Measurements from ENCODE around the gene SKIDA1.

The SKIDA1 gene

DNA sequence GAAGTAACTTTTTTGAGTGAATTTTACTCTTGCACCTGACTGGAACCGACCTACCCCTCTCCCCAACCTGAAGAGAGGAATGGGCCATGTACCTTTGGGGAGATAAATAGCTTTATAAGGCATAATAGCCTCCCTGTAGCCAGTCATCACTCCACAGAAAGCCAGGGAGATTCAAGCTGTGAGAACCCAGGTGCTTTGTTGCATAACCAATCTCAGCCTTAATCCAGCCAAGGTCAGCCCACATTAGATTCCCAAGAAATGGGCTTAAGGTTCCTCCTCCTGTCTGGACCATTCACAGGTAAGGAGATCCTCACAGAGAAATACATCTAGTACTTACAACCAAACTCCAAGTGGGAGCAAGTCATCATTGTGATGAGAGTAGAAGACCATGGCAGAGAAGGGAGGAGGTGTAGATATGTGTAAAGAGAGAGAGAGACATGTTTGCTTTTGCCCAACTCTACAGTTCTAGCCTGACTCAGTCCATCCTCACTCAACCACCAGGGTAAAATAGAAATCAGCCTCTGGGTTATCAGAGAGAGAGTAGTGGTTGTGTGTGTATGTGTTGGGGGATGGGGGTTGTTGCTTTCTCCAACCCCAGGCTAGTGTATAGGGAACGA, 23.6 kb downstream of the SKIDA1 start:
- no peak for DNase-seq (ENCODE audit: low spot score)

DNA sequence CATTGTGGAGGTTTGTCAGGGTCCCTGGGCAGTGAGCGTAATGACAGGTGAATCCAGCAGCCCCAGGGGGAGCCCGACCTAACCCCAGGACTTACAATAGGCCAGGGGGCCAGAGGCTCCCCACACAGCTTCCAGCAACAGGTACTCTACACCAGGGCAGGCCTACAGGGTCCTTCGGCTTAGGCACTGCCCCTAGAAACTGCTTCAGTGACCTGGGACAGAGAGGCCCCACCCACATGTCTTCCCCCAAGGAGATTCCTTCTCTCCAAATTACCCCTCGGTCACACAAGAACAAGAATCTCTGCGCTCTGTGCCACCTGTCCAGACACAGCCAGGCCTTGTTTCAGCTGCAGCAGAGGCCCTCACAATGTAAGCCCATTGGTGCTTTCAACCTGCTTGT, 24.4 kb downstream of the SKIDA1 start:
- no peak for DNase-seq (ENCODE audit: low spot score)

- no peak for DNase-seq (ENCODE audit: low spot score)
Measured at GRCh38 chr10:21500578-21500910, 24.9 kb downstream of the SKIDA1 start.

DNA sequence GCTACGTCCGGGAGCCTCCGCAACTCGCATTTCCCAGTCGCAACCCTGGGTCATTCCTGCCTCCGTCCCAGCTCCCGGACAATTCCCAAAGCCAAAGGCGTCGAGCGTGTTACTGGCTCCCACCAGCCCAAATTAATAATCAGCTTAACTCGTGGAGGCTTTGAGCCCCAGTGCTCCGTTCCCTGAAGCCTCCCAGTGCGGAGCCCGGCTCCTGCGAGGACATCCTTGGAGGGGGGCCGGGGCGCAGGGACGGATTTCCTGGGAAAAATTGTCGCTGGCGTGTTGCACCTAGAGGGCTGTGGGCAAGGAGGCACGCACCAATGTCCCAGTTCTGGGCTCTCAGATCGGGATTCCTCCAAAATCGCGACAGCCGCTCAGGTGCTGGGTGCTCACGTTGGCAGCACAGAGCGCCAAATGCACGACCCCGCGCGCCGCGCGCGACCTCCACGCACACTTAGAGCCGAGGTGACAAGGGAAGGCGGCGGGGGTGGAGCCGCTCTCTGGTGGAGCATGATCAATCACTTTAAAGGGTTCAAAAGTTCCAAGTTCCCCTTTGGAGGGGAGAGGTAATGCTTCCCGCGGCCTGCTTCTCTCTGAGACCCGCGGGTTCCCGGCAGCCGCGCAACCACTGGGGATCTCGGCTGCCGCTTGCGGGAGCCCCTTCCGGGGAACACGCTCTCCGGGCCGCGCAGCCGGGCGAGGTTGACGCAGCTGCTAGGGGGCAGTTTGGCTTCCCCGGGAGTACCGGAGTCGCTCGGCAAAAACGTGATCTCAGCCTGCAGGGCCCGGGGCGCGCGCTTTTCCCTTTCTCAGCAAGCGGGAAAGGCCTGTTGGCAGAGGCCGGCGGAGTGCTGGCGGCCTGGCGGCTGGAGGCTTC, 25.5 kb downstream of the SKIDA1 start:
- no peak for DNase-seq (ENCODE audit: low spot score)

- no peak for DNase-seq (ENCODE audit: low spot score)
Measured at GRCh38 chr10:21498986-21499385, 26.5 kb downstream of the SKIDA1 start.

DNA sequence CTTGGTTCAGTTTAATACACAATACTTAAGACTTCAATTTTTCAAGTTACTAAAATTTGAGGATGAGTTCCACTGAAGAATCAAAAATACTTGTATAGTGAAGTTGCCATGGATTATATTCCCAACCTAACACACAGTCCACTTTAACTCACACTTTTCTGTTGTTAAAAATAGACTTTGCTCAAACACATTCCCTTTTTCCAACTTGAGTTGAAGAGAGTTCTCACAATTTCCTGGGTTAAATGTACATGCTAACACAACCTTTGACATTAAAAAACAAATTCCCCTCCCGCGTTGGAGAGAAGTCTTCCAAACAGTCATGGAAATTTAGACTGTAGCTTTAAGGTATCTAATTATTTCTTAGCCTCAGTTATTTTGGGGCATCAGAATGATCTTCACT, 27.1 kb downstream of the SKIDA1 start:
- no peak for DNase-seq (ENCODE audit: low spot score)

GRCh38 chr10:21497177-21497807, 28.2 kb downstream of the SKIDA1 start:
- peak; percentile 82 for DNase-seq (ENCODE audit: low spot score)

- peak; percentile 80 for DNase-seq (ENCODE audit: low spot score)
Measured at GRCh38 chr10:21496343-21497176, 28.9 kb downstream of the SKIDA1 start.

GRCh38 chr10:21495752-21496342, 29.6 kb downstream of the SKIDA1 start:
- DNase-seq (ENCODE audit: low spot score), result peak; percentile 84

- no peak for DNase-seq (ENCODE audit: low spot score)
Measured at GRCh38 chr10:21495002-21495751, 30.3 kb downstream of the SKIDA1 start.

GRCh38 chr10:21494191-21495001, 31.1 kb downstream of the SKIDA1 start:
- no peak for DNase-seq (ENCODE audit: low spot score)

DNA sequence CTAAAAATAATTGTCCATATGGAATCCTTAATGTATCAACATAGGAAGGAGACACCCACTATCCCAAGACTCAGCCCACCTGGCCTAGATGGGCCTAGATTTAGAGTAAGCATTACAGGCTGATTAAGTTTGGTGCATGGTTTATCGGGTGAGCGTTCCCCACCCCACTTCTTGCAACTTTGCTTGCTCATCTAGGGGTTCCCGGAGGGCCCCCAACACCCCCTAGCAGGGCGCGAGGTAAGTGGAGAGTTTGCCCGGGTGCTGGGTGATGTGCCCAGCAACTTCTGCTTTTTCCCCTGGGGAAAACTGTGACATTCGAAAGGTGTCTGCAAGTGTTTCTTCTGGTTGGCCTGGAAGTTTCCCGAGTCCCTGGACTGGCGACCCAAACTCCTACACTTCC, 31.7 kb downstream of the SKIDA1 start:
- no peak for DNase-seq (ENCODE audit: low spot score)

DNA sequence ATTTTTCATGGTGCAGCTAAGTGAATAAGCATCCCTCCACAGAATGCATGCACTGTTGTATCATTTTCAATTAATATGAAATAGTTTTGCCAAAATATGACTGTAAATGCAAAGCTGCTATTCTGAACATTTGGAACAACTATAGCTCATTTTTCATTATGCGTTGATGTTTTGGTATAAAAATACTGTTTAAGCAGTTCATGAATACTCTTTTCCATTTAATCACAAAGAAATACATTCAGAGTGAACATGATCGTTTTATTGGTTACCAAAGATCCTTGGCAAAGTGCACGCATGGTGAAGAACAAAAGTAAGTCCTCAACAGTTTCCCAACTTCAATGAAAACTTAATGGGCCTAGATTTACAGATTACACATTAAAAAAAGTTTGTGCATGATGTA, 33.1 kb downstream of the SKIDA1 start:
- no peak for DNase-seq (ENCODE audit: low spot score)

DNA sequence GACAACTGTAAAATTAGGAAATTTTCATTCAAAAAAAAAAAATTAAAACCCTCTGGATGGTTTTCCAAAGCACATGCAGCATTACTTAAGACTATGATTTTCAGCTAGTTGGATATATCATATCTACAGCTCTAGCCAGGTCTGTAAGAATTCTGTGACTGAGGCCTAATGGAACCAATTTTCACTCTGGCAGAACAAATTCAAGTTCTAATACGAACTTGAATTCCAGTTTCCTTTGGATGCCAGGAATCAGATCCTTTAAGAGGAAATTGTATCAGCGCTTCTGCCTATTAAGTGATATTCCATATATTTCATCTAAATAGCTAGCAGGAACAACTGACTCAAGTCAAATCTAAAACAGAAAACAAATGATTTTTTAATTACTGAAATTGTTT, 34.8 kb downstream of the SKIDA1 start:
- no peak for DNase-seq (ENCODE audit: low spot score)

DNA sequence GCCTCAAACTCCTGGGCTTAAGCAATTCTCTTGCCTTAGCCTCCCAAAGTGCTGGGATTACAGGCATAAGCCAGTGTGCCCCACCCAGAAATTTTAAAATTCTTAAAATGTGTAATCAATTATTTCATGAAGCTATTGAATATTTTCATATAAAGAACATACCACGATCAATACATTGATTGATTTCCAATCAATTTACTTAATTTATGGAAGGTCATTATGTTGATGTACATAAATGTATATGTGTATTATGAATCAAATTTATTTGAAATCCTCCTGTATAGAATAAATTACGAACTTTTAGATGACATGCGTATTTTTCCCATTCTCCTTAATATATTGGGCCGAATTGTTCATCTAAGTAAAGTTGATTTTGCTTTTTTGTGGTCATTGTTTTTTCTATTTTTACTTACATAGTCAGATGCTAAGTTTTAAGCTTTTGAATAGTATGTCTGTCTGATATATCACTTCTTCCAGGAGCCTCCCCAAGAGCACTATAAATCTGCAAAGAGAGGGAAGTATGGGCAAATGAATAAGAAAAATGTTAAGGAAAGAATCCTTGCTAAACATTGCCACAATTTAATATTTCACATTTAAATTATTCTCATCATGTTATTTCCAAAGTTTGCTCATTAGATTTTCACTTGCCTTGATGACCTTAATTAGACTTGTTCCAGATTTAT, 35.3 kb downstream of the SKIDA1 start:
- no peak for DNase-seq (ENCODE audit: low spot score)

GRCh38 chr10:21488957-21489446, 36.5 kb downstream of the SKIDA1 start:
- no peak for DNase-seq (ENCODE audit: low spot score)

DNA sequence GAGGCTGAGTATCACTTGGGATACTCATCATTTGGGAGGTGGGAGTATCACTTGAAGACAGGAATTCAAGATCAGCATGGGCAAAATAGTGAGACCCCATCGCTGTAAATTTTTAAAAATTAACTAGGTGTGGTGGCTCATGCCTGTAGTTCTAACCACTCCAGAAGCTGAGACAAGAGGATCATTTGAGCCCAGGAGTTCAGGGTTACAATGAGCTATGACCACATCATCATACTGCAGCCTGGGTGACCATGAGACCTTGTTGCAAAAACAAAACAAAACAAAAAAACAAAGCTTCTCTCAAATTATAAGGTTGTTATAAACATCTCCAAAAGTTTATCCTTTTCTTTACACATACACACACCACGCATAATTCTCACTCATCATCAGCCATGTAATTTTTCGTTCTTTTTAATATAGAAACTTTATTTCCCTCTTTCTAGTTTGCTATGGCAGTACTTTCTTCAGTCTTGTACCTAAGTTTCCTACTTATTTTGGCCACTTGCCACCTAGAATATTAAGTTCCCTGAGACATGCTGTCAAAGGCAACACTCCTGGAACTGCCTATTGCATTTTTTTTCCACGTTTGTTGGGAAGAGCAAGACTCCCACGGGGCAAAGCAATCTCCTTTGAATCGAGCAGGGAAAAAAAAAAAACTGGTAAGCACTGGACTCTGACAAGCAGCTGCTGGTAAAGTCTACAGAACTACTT, 37.1 kb downstream of the SKIDA1 start:
- DNase-seq (ENCODE audit: low spot score), result no peak

DNA sequence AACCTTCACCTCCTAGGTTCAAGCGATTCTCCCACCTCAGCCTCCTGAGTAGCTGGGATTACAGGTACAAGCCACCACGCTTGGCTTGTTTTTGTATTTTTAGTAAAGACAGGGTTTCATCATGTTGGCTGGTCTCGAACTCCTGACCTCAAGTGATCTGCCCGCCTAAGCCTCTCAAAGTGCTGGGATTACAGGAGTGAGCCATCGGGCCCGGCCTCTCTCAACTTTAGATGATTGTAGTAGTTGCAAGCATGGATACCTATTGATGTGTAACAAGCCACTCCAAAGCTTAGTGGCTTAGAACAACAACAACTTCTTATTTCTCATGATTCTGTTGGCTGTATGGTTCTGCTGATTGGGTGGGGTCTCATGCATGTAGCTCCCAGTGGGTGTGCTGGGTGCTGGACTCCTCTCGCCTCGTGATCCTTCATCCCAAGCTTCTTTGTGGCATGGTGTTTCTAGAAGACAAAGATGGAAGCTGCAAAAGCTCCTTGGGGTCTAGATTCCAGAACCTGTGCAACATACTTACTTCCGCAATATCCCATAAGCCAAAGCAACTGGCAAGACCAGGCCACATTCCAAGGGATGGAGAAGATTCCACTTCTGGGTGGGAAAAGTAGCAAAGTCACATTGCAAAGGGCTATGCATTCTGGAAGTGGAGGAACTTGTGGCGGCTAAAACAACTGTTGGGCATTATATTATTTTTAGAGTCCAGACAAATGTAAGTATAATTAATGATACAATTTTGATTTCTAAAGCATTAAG, 37.9 kb downstream of the SKIDA1 start:
- DNase-seq (ENCODE audit: low spot score), result no peak
